GM10248 (cell line): ENCODE measurements around the gene PAM.

Experiments
- CTCF ChIA-PET: fragments of 300-600 bp; sonication (Branson Sonifier 250); formaldehyde crosslinking; extraction: SDS; loops from one replicate; lab custom pipeline; 2021; ENCODE audit warnings: antibody characterized with exemption; lab: Yijun Ruan, JAX
- POLR2A ChIA-PET: fragments of 350-650 bp; sonication (Branson Sonifier 250); formaldehyde crosslinking; extraction: SDS; loops from one replicate; lab custom pipeline; 2020; ENCODE audit warnings: antibody characterized with exemption; lab: Yijun Ruan, JAX
- DNase-seq: peaks from one replicate; pipeline ENCODE4 v3.0.0; 2012; ENCODE audit errors: extremely low spot score
- CTCF ChIP-seq: IDR thresholded peaks from 2 replicates; pipeline ENCODE4 v1.5.1; 2012; ENCODE audit warnings: mild to moderate bottlenecking, low read depth; ENCODE audit errors: extremely low read depth, missing control alignments, control extremely low read depth

Gene PAM

GRCh38 chr5:102815540-102816332 lies 60.6 kb downstream of the PAM start:
- no peak for TF ChIP-seq CTCF
- POLR2A ChIA-PET: no interaction called here
- CTCF ChIA-PET: no interaction called here

DNA sequence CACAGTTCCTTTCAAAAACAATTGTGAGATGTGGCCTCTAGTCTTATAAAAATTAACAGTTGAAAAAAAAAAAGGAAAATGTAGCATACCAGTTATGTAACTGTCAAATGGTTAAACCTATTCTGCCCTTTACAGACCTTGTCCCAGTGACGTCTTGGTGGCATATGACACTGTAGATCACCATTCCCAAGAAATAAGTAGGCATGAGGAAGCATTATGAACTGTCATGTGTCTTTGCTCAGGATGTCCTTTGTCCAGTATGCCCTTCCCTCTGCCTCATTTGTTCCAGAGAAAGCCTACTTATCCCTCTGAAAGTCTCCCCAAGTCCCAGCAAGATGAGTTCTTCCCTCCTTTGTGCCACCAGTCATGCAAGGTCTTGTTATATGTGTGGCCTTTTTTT lies 63.2 kb downstream of the PAM start:
- ChIA-PET POLR2A (no interaction called here), CTCF (no interaction called here)
- no peak for TF ChIP-seq CTCF
- DNase-seq: no peak

More at GRCh38 chr5:102815540-102816332, 60.6 kb downstream of the PAM start:
- no peak for DNase-seq

DNA sequence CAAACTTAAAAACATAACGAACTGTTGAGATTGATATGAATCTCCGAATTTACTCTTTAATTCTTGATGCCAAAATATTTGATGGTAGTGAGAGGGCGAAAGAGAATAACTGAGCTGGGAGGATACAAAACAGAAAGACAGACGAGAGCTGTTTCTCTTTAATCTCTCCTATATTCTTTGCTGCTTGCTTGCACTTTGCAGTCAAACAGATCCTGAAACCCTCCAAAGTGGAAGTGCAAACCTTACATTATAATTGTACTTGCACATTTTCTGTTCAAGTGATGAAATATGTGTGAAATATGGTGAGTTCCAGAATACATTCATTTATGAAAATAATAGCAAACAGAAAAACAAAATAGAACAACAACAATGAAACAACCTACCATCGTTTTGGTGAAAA lies 63.8 kb downstream of the PAM start:
- POLR2A ChIA-PET: no interaction called here

DNA sequence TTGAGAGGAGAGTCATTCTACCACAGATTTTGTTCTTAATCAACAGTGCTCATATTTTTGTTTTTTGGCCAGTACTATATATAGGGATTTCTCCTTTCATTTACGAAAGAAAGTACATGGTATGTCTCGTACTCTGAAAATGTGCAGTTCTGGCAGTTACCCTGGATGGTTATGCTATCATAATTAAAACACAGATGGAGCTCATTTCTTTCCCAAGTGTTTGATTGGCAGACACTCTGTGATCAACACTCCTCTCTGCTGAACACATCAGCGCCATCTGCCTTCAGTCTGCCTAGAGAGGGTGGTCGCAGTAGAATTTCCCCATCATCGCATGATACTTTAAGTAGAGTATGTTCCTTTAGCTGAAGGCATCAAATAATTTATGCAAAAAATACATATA lies 64.5 kb downstream of the PAM start:
- TF ChIP-seq CTCF: no peak
- POLR2A ChIA-PET: no interaction called here
- CTCF ChIA-PET: interaction anchor here (1.0 kb wide), 1 partner anchor 20 kb away, joined by 3 read pairs; no protein-coding TSS in a partner anchor
- no peak for DNase-seq

More for the DNA sequence above, 63.8 kb downstream of the PAM start:
- CTCF ChIA-PET: interaction anchor here (1.0 kb wide), 1 partner anchor 20 kb away, joined by 3 read pairs; no protein-coding TSS in a partner anchor
- no peak for TF ChIP-seq CTCF
- DNase-seq: no peak

- ChIA-PET POLR2A (no interaction called here), CTCF (interaction anchor here (1.2 to 1.8 kb wide), 4 partner anchors 9 to 43 kb away, joined by 3 to 4 read pairs (median 4); no protein-coding TSS in a partner anchor)
- TF ChIP-seq CTCF: no peak
- no peak for DNase-seq
Observed at GRCh38 chr5:102823441-102823874, 68.4 kb downstream of the PAM start.

DNA sequence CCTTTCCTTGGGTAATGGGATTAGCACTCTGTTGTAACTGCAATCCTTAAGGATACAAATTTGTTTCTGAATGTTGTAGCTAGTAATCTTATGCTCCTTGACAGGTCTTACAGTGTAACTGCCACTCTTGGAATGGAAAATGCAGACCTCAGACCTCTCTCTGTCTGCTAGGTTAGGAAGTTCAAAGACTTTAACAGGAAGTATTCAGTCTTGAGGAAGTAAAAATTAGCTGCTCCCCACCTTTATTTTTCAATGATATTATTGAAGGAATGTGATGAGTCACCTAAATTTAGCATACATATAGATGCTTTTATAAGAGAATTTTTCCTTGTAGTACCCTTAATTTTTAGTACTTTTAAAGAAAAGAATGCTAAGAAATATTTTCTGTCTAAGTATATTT lies 71.5 kb downstream of the PAM start:
- POLR2A ChIA-PET: no interaction called here
- no peak for TF ChIP-seq CTCF
- DNase-seq: no peak
- CTCF ChIA-PET: interaction anchor here (1.0 to 1.6 kb wide), 3 partner anchors 20 to 79 kb away, joined by 3 to 4 read pairs (median 4); no protein-coding TSS in a partner anchor
